GM19395 (cell line): Measurements from ENCODE around the gene HOXA9.

Experiments
- ATAC-seq: cut with Tn5 transposase; IDR thresholded peaks from one replicate; pipeline ENCODE4 v1.9.1; 2021; ENCODE audit warnings: mild to moderate bottlenecking, moderate library complexity; ENCODE audit not compliant: unreplicated experiment

HOXA9 gene

DNA sequence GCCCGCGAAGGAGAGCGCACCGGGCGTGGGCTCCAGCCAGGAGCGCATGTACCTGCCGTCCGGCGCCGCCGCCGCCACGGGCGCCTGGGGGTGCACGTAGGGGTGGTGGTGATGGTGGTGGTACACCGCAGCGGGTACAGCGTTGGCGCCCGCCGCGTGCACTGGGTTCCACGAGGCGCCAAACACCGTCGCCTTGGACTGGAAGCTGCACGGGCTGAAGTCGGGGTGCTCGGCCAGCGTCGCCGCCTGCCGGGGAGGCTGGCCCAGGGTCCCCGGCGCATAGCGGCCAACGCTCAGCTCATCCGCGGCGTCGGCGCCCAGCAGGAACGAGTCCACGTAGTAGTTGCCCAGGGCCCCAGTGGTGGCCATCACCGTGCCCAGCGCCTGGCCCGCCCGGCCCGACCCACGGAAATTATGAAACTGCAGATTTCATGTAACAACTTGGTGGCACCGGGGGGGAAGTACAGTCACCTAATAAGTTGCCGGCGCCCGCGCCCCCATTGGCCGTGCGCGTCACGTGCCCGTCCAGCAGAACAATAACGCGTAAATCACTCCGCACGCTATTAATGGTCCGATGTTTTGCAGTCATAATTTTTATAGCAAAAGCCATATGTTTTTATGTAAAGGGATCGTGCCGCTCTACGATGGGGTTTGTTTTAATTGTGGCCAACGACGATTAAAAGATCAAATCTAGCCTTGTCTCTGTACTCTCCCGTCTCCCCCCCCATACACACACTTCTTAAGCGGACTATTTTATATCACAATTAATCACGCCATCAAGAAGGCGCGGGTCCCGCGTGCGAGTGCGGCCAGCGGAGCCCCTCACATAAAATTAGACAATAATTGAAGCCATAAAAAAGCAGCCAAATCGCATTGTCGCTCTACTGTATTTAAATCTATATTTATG lies at the start of gene HOXA9:
HOXA9 (minus strand) TSS at position 449 of the 907 bp plus-strand sequence; CDS start at position 369, 80 bp downstream.
- ATAC-seq = no peak

GRCh38 chr7:27214239-27214950 lies 49.1 kb upstream of the HOXA9 start:
- no peak for ATAC-seq

GRCh38 chr7:27213433-27214238 lies 48.3 kb upstream of the HOXA9 start:
- ATAC-seq = no peak

DNA sequence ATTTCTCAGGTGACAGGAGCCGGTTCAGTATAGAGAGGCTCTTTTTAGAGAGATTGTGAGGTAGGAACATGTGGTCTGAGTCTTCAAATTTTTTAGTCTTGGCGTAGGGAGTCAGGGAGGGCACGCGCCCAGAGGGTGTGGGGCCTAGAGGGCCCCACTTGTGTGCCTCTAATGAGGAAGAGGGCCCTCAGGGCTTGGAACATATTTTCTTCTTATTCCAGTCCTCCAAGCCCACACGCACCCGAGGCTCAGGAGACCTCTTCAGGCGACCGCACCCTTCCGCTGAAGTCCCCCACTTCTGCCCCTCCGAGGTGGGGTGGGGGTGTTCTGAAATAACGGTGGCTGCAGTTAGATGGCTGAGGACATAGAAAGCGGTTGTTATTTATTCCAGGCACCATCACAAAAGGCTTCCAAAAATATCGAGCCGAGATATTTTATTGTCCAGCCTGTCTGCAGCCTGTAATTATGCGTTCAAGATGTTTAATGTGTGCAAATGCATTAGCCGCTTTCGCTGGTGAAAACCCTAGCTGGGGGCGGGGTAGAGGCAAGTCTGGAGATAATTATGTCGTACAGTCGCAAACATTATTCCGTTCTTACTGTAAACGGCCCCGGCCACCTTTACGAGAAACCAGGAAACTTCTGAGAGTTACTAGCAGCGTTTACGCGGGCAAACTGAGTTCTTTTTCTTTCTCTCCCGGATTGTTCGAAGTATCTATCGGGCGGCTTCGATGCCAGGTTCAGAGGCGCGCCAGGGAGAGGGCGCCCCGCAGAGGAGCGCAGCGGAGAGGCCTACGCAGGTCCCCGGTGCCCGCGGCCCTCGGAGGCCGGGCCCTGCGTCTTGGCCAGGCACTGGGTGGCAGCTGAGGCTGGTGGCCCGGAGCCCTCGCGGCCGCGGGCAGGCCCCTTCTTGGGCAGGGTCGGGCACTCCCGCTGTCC lies 47.4 kb upstream of the HOXA9 start:
- no peak for ATAC-seq

DNA sequence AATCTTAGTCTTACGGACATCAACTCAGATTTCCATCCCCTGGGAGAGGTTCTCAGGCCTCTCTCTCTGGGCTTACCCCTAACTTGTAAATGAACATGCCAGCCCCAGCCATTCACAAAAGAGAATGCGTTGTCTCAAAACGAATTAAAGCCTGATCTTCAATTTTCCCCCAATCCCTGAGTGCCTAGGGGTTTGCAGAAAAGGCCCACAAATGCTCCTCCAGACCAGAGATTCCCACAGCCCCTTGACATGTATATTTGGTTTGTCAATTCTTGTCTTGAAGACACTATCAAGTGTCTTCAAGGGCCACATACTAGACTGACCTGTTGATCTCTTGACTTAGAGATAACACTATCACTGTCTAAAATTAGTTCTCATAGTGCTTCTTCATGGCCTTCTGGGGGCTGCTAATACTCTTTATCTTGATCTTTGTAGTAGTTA lies 46.4 kb upstream of the HOXA9 start:
- ATAC-seq = no peak

DNA sequence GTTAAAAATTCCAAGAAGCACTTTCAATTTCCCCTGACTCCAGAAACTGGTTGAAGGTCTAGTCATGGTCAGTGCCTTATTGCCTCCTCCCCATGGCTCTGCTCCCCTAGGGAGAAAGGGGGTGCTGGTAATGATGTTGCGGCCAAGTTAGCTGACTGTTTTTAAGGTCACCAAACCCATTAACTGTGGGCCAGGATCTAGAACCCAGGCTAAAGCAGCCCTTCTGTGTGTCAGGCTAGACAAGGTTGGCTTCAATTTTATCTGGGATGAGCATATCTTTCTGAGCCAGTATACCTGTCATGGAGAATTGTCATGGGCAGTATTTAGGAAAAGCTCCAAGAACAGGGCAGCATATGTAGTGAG lies 45.7 kb upstream of the HOXA9 start:
- no peak for ATAC-seq

- ATAC-seq = no peak
Measured at GRCh38 chr7:27210441-27211083, 45.2 kb upstream of the HOXA9 start.

DNA sequence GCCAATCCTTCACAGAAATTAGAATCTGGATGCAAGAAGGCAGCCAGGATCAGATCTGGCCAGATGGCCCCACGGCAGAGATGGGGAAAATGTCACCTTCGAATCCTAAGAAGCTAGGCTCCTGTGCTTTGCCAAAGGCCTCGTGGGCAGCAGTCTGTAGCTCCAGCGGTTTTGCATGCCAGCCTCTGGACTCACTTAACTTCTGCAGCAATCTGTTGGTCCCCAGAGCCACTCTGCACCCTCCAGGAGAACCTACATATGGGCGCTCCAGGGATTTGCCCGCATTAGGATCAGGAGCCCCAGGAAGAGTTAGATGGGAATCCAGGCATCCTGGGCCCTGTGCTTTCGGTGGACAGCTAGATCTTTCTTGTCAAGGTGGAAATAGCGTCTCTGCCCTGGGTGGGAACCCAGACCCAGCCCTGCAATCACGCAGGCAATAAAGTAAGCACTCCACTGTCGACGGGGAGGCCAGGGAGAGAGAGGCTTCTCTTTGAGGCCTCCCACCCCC lies 44.6 kb upstream of the HOXA9 start:
- no peak for ATAC-seq

- ATAC-seq = no peak
Measured at GRCh38 chr7:27208998-27209397, 43.7 kb upstream of the HOXA9 start.

DNA sequence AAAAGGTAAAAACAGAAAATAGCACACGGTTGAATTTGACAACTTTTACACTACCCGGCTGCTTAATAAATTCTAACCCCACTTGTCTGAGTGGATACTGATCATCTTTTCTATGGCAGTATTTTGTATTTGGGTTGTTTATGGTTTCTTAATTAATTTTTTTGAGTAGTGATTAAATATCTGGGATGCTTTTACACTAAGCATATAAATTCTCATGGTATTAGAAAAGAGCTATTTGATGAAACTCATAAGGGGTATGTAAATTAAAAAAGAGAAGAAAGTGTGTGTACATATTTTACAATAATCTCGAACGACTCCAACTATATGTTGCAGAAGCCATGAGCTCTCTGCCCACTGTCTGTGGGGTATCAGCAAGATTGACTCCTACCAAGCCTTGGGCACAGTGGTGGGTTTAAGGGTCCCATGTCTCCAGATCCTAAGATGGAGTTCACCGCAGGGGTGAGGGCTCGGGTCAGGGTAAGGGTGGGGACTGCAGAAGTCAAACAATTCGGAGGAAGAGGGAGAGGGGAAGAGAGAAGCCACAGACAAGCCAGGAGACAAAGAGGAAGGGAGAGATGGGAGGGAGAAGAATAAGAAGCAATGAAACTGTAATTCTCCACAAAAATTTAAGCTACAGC lies 42.1 kb upstream of the HOXA9 start:
- ATAC-seq = no peak

DNA sequence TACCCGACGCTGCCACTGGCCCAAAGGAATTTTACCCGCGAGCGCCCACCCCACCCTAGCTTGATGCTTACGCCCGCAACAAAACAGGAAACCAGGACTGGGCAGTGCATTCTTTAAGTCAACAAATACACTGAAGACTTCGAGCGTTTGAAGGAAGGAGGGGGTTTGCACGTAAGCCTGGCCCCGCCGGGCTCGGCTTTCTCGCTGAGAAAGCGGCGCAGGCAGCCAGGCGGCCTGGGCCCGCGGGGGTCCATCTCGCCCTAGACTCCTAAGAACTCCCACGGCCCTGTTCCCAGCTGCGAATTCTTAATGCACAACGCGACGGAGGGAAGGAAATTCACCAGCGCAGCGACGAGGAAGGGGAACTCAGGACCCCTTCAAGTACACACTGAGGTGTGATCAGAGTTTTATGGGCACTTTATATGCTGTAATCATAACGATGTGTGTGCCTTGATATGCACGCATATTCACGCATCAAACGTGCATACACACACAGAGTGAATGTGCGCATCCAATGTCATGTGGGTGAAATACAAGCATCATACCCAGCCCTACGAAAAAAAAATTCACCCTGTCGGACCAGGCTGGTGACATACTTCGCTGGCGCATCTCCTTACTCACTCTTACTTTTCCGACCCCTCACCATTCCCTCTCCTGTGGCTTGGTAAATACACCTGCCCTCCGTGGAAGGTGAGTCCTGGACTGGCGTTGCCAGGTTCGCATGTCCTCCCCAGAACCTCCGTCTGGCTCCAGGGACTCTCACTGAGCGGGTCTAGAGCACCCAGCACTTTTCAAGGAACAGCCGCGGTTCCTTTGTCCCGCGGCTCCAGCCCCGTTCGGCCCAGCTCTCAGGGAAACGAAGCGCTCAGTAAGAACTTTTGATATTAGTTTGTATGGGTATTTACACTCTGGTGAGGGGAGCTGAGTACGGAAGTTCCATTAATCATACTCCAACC lies 40.3 kb upstream of the HOXA9 start:
- no peak for ATAC-seq

- ATAC-seq = no peak
Measured at GRCh38 chr7:27204851-27205322, 39.5 kb upstream of the HOXA9 start.

GRCh38 chr7:27203964-27204594 lies 38.7 kb upstream of the HOXA9 start:
- ATAC-seq = no peak

DNA sequence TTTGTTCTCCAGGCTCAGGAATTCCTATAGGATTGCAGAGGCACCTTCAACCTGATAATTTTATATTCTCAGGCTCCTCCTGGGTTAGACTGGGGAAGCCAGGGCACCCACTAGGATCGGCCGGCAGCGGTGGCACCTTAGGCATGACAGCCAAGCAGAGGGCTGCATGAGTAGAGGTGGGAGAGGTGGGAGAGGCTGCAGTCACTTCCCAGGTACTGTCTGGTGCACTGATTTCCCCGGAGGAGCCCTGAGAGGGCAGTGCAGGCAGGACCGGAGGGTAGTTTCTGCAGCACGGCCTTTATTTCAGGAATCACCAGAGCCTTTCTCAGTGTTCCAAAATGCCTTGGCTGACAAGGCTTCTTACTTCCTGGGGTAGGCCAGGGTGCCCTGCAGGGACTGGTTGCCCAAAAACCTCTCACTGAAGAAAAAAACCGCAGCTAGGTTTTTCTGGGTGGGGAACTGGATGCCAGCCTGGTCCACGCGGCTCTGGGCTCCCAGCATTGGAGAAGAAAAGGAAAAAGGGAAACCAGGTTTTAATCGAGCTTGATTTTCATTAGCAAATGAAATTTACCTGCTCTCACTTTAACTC lies 38.1 kb upstream of the HOXA9 start:
- no peak for ATAC-seq

- no peak for ATAC-seq
Measured at GRCh38 chr7:27202862-27203134, 37.5 kb upstream of the HOXA9 start.

DNA sequence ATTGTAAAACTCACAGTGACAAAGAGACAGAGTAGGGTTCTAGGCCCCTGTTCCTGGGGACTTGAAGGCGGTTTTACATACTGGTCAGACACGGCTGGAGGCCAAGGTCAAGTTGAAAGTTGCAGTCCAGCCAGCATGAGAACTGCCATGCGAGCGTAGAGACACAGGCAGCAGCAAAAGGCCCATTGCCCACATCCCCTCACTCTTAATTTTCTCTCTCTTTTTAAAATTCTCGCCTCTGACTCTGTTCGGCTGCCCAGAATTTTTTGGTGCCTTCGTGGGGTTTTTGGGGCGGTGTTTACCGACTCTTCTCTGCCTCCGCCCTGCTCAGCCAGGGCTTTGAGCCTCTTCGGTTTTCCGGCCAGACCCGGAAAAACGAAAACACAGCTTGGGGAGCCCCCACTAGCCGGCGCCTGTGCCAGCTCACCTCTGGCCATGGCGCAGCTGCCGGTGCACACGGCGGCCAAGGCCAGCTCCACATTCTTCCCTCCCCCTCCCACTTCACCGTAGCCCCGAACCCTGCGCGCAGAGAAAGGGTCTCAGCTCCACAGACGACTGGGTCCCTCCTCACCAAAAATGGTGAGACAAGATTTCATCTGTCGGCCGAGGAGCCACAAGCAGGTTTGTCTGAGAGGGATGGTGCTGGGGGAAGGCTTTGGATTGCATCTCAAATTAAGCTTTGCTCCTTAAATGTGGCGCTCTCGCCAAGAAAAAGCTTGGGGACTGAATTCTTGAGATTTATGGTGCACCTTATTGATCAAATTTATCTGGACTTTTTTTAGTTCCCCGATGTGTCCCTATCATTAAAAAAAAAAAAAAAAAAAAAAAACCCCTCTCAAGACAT lies 36.9 kb upstream of the HOXA9 start:
- no peak for ATAC-seq
